NCI-H1105 (cell line): ENCODE measurements around the gene GTF2F1.
"Not testable (repeated sequence)": the region's sequence is repeated elsewhere in the genome, so short reads cannot be mapped to it uniquely, and the experiment has no call there.

Experiments used
- DNase-seq: peaks from one replicate; lab custom pipeline; 2025; lab: John Stamatoyannopoulos, UW

GTF2F1 gene

DNA sequence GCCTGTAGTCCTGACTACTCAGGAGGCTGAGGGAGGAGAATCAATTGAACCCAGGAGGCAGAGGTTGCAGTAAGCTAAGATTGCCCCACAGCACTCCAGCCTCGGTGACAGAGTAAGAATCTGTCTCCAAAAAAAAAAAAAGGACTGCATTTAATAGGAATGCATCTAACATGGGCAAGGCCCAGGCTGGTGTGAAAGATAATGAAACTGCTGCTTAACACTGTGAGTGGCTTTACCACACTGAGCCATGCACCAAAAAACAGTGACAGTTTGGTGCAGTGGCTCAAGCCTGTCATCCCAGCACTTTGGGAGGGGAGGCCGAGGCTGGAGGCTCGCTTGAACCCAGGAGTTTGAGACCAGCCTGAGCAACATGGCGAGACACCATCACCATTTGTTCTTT, 8.6 kb downstream of the GTF2F1 start:
- DNase-seq = no peak

DNA sequence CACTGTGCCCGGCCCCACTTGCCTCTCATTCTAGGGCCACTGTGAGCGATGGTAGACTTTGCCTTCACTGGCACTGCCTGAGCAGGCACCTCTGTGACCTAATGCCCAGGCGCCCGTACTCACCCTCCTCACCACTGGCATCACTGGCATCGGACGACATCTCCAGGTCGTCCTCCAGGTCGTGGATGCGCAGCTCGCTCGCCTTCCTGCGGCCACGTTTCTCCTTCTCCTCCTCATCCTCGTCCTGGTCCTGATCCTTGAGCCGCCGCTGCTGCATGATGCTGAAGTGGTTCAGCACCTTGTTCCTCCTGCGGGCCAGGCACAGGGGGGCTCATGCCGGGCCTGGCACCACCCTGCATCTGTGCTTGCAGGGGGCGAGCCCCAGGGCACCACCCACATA, 9.8 kb downstream of the GTF2F1 start:
- no peak for DNase-seq

DNA sequence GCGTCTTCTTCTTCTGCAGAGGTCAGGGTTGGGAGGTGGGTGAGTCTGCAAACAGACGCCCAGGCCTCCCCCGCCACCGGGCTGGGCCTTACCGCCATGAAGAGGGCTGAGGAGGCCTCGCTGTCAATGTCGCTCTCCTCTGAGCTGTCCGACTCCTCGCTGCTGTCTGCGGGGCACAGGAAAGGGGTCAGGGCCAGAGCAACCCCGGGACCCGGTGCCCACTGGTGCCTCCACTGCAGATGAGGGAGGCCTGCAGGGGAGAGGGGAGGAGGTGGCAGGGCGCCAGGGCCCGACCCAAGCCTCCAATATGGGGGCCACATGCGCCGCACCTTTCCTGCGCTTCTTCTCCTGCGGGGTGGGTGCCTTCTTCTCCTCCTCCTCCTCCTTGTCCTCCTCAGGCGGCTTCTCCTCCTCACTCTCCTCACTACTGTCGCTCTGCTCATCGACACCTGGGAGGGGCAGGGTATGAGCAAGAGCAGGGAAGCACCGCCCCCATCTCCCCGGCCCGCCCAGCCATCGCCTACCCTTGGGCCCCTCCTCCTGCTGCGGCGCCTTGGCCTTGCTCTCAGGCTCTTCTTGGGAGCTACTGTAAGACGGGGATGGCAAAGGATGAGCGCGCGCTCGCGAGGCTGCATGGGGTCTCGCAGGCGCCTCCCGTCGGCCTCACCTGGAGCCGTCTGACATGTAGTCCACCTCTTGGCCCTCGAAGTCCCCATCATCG, 11.8 kb downstream of the GTF2F1 start:
- DNase-seq = no peak

DNA sequence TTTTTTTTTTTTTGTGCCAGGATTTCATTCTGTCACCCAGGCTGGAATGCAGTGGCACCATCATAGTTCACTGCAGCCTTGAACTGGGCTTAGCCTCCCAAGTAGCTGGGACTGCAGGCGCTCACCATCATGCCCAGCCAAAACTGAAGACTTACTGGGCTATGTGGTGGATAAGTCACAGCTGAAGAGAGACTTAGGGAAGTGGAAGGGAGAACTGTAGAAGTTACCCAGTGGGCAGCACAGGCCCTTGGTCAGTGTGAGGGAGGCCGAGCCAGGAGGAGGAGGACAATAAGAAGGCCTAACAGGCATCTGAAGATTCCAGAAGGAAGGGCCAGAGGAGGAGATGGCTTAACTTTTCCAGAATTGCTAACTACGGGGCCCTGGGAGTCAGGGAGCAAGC, 13.2 kb downstream of the GTF2F1 start:
- DNase-seq = no peak

DNA sequence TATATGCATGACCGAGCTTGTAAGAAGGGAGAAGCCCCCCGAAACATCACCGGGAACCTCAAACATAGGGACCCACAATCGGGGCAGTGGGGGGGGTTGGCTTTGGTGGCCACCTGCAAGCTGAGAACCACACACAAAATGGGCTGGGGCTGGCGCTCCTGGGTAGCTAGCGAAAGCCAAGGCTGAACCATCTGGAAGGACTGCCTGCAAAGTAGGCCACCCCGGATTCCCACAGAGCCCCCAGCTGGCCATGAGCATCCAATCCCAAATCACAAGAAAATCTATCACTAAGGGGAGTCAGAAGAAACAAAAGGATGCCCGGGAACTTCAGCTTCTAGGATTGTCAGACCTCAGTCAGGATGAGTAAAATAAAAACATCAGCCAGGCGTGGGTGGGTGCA, 14.5 kb downstream of the GTF2F1 start:
- DNase-seq = no peak

DNA sequence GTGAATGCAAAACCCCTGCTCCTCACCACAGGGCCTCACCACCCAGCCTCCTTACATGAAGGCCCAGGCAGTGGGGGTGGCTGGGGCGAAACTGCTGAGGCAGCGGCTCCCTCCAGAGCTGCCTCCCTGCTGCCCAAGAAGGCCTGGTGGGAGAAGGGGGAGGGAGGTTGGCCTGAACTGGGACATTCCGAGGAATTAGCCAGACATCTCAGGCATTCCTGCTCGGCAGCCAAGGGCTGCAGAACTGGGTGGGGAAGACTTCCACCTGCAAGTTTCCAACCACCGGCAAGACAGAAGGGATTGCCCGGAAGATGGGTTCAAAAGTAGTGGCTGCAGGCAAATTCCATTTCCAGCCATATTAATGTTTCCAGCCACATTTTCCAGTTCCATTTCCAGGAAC, 14.9 kb downstream of the GTF2F1 start:
- no peak for DNase-seq

DNA sequence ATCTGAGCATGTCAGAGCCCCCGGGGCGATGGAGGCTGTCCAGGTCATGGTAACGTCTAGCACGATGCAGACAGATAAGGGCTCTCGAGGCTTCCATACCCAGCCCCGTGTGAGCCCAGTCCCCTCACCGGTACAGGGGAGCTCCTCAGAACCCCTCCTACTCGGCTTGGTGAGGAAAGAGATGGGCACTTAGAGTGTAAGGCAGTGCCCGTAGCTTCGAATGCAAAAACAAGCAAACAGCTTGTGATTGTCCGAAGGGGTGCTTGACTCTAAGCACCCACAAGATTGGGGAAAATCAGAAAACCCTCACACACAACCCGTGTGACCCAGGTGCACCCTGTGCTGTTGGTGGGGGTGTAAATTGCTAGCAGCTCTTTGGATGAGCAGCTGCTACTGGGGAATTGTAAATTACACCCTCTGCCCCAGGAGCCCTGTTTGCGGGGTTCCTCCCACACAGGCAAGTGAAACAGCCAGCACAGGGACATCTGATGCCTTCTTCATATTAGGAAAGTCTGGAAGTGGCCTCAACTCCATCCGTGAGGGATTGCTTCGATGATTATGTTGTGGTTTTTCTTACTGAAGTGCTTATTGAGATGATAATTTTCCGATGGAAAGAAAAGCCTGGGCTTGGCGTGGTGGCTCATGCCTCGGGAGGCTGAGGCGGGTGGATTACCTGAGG, 16.3 kb downstream of the GTF2F1 start:
- no peak for DNase-seq

DNA sequence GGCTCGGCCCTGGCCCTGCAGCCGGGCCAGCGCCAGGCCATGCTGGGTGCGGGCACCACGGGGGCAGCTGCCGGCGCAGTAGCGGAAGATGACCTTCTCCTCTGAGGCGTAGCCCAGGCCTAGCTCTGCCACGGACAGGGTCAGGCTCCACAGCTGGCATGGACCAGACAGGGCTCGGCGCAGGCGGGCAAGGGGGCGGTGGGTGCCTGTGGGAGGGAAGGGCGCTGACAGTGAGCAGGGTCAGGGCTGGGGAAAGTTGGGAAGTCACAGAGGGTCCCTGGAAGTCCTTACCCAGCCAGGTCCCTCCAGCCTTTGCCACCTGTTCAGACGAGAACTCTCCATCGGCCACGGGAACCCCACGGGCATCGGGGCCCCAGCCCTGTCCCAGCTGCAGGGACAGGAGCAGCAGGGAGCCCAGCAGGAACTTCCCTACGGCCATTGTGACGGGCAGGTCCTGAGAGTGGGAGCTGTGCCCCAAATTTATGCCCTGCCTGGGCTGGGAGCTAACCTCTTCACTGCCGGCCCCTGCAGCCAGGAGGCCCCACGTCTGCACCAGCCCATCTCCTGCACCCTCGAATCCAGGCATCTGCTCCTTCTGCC, 17.5 kb downstream of the GTF2F1 start, which contains the start of gene PSPN:
Gene PSPN, minus strand, starts transcription at position 523 of the 600 bp plus-strand sequence. Its CDS starts 84 bp downstream, at position 439.
- no peak for DNase-seq

DNA sequence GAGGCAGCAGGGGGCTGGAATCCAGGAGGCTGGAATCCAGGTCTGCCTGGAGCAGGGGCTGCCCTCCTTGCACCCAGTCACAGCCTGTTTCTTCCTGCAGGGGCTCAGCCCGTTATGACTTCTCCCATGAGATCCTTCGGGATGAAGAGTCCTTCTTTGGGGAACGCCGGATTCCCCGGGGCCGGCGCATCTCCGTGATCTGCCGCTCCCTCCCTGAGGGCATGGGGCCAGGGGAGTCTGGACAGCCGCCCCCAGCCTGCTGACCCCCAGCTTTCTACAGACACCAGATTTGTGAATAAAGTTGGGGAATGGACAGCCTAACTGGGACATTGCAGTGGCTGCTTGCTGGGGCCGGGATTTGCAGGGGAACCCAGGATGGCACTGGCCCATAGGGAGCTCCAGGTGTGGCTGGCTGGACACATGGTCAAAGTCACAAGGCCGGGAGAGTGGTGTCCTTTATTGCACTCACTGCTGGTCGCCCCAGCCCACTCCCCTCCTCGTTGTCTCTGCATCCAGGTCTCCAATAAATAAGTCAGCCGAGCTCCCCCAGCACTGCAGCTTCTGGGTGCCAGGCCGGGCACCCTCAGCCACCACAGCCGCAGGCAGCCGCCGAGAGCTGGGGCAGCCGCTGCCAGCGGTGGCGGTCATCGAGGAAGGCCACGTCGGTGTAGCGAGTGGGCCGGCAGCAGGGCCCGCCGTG, 18.1 kb downstream of the GTF2F1 start:
- no peak for DNase-seq

DNA sequence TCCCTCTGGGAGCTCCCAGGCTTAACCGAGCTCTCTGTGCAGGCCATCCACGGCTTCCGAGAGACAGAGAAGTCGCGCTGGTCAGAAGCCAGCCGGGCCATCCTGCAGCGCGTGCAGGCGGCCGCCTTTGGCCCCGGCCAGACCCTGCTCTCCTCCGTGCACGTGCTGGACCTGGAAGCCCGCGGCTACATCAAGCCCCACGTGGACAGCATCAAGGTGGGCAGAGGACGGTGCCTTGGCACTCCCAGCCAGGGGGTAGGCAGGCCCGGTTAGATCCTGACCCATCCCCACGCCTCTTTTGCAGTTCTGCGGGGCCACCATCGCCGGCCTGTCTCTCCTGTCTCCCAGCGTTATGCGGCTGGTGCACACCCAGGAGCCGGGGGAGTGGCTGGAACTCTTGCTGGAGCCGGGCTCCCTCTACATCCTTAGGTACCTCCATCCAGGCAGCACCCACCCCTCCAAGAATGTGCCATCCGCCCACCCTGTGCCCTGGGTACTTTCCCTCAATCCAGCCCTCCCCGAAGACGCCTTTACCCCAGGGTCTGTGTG, 18.7 kb downstream of the GTF2F1 start:
- DNase-seq = no peak

DNA sequence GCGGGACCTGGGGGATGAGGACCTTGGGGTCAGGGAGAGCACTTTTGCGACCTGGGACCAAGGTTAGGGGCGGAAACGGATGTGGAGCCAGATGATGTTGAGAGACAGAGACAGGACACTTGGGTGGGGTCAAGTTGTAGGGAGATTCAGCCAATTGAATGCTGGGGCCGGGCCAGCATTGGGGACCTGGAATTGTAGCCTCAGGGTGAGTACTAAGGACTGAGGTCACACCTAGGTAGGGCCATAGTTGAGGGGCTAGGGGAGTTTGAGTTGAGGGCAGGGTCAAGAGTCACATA, 19.2 kb downstream of the GTF2F1 start:
- DNase-seq = no peak

DNA sequence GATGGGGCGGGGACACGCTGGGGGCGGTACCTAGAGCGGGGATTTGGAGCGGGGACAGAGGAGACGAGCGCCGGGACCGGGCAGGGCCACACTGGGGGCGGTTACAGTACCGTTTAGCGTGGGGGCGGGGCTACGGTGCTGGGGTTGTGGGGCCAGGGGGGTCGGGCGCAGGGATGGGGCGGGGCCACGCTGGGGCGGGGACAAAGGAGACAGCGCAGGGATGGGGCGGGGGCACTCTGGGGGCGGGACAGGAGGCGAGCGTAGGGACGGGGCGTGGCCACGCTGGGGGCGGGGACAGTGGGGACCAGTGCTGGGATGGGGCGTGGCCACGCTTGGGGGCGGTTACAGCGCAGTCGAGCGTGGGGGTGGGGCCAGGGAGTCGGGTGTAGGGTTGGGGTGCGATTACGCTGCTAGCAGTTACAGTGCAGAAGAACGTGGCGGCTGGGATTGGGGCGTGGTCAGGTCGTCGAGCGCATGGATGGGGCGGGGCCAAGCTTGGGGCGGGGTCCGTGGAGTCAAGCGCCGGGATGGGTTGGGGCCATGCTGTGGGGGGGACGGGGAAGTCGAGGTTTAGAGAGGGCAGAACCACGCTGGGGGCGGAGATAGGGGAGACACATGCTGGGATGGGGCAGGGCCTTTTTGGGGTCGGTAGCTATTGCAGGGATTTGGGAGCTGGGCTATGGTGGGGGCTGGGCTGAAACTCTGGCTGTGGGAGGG, 19.7 kb downstream of the GTF2F1 start:
- DNase-seq = peak; percentile 97

DNA sequence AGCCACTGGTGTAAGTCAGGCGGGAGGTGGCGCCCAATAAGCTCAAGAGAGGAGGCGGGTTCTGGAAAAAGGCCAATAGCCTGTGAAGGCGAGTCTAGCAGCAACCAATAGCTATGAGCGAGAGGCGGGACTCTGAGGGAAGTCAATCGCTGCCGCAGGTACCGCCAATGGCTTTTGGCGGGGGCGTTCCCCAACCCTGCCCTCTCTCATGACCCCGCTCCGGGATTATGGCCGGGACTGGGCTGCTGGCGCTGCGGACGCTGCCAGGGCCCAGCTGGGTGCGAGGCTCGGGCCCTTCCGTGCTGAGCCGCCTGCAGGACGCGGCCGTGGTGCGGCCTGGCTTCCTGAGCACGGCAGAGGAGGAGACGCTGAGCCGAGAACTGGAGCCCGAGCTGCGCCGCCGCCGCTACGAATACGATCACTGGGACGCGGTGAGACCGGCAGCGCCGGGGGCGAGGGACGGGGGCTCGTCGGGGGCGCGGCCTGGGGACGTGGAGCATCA, 20.3 kb downstream of the GTF2F1 start, which contains the start of gene ALKBH7:
Gene ALKBH7, plus strand, starts transcription at position 201 of the 502 bp plus-strand sequence. Its CDS starts 27 bp downstream, at position 228.
- peak; percentile 99 for DNase-seq

DNA sequence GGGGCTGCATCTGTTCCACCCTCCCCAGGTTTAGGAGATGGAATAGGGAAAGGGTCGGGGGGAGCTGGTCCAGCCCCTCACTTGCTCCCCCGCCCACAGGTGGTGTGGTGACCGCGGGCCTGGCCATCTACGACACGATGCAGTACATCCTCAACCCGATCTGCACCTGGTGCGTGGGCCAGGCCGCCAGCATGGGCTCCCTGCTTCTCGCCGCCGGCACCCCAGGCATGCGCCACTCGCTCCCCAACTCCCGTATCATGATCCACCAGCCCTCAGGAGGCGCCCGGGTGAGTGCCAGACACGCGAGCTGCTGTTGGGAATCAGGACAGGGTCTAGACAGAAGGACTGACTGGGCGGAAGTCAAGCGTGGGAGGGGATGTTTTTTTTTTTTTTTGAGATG, 28.6 kb downstream of the GTF2F1 start:
- no peak for DNase-seq

DNA sequence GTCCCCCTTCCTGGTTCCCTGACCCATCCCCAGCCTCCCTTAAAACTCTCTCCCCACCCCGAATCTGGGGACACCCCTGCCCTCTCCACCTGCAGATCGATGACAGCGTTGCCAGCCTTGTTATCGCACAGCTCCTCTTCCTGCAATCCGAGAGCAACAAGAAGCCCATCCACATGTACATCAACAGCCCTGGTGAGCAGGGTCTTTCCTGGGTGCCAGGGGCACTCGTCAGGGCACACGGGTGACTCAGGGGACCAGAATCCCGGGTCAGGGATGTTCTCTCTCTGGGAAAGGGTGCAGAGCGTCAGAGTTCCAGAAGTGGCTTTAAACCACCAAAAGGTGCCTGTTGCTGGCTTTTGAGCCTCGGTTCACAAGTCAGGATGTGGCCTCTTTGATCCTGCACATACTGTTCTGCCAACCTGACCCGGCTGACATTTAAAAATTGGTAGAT, 30.6 kb downstream of the GTF2F1 start:
- no peak for DNase-seq

DNA sequence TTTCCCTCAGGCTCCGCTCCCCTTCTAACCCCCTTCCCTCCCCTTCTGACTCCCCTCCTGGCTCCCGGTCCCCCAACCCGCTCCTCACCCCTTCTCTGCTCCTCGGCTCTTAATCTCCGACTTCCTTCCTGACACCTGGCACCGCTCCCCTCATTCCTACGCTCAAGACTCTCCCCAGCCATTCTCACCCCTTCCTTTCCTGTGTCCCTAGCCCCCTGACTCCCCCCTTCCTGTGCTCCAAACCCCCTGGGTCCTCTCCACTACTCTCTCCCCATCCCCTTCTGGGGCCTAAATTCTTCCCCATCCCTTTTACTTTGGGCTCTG, 31.0 kb downstream of the GTF2F1 start:
- no peak for DNase-seq

DNA sequence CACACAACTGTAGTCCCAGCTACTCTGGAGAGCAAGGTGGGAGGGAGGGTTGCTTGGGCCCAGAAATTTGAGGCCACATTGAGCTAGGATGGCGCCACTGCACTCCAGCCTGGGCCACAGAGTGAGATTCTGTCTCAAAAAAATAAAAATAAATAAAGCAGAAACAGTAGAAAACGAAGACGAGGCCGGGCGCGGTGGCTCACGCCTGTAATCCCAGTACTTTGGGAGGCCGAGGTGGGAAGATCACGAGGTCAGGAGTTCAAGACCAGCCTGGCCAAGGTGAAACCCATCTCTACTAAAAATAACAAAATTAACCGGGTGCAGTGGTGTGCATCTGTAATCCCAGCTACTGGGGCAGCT, 32.1 kb downstream of the GTF2F1 start:
- not testable (repeated sequence) for DNase-seq

DNA sequence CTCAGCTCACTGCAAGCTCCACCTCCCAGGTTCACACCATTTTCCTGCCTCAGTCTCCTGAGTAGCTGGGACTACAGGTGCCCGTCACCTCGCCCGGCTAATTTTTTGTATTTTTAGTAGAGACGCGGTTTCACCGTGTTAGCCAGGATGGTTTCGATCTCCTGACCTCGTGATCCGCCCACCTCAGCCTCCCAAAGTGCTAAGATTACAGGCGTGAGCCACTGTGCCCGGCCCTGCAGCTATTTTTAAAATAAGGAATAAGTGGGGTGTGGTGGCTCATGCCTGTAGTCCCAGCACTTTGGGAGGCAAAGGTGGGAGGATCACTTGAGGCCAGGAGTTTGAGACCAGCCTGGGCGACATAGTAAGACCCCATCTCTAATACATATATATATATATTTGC, 32.5 kb downstream of the GTF2F1 start:
- not testable (repeated sequence) for DNase-seq

DNA sequence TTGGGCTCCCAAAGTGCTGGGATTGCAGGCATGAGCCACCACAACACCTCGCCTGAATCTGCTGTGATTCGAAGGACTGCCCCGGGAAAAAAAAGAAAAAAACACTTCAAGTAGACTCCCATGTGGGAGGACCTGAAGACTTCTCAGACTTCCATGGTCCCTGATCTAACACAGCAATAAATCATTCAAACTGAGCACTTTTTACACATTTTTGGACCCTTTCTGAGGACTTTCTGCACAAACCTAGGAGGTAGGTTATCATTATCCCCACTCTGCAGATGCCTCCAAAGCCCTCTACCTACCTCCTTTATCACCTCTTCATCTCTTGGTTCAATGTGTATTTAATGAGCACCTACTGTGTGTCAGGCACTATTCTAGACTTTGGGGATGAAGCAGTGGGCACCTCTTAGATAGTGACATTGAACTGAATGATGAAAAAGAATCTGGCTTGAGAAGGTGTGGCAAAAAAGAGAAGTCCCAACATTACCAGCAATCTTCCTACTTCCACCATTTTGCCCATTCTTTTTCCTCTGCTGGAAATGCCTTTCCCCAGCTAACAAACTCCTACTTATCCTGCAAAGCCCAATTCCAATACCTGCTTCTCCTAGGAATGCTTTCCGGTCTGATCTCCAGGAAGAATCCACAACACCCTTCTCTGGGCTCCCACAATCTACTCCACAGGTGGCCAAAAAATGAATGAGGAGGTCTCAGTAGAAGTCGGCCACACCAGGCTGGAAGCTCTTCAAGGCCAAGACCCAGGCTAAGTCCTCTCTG, 33.2 kb downstream of the GTF2F1 start:
- DNase-seq = no peak

DNA sequence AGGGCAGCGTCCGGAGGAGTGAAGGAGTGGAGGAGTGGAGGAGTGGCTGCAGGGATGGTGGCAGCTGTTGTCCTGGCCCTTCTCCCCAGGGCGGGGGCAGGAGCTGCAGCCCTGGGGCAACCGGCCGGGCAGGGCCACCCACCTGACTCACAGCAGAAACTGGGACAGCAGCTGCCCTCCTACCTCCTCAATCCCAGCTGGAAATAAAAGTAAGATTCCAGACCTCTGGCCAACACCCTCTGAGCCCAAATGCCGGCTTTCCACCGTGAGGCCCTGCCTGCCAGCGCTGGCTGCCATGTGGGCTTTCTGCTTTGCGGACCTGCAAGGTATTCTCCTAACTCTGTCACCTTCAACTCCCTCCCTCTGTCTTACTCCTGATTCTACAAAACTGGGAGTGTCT, 35.0 kb downstream of the GTF2F1 start:
- DNase-seq = no peak

DNA sequence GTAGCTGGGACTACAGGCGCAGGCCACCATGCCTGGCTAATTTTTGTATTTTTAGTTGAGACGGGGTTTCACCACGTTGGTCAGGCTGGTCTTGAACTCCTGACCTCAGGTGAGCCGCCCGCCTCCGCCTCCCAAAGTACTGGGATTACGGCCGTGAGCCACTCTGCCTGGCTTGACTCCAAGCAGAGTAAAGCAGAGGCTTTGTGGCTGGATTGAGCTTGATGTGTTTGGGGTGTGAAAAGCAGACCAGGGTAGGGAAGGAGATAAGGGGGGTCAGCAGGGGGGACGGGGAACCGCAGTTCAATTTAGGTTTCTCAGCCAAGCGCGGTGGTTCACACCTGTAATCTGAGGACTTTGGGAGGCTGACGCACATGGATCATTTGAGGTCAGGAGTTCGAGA, 35.8 kb downstream of the GTF2F1 start:
- DNase-seq = no peak
